Endothelial cell (in vitro differentiated cells): Measurements from ENCODE around the gene ECD. TPM values are rescaled to one million over a fixed set of nuclear protein-coding genes. Genes with fewer than 3 reads are reported as not detected.

Experiments used
- total RNA-seq: library from RNA; stranded (reverse); fragmentation: NEBNext Ultra II Directional; extraction: Animal tissue kit (Norgen Biotek cat#: 25700); gene quantifications from one replicate; pipeline ENCODE4 v1.2.1, GENCODE V29; 2021; ENCODE audit not compliant: unreplicated experiment

ECD gene
- total RNA-seq, 1 donor from 2014 or later = 38.5 TPM

Other genes with a start within 250 kb of the ECD start
- gene PLA2G12B, start 213.2 kb downstream of the ECD start, total RNA-seq = not detected
- gene P4HA1, start 71.1 kb downstream of the ECD start, total RNA-seq = 20.4 TPM
- gene NUDT13, start 57.6 kb downstream of the ECD start, total RNA-seq = 2.3 TPM
- 24.8 TPM for gene FAM149B1, start 111 bp upstream of the ECD start, total RNA-seq
- 24.5 TPM for gene DNAJC9, start 79.2 kb upstream of the ECD start, total RNA-seq
- 78.6 TPM for gene MRPS16, start 84.6 kb upstream of the ECD start, total RNA-seq
- 1.7 TPM for gene CFAP70, start 190.9 kb upstream of the ECD start, total RNA-seq
- 92.6 TPM for gene ANXA7, start 246.1 kb upstream of the ECD start, total RNA-seq